ENCODE data around the gene TMCC3. TPM values are rescaled to one million over a fixed set of nuclear protein-coding genes. Genes with fewer than 3 reads are reported as not detected.
"Not testable (repeated sequence)": the region's sequence is repeated elsewhere in the genome, so short reads cannot be mapped to it uniquely, and the experiment has no call there.

The TMCC3 gene
- total RNA-seq, 2 experiments from 2014 or later, result 1.0 to 1.2 TPM

GRCh38 chr12:94599189-94599588, 51.2 kb downstream of the TMCC3 start:
- ChIA-PET CTCF (interaction anchor here (0.6 to 1.4 kb wide), 2 partner anchors 62 to 154 kb away, joined by 3 read pairs; no protein-coding TSS in a partner anchor), POLR2A (no interaction called here)
- H3K9me3 Mint-ChIP-seq, result no peaks in the 10 kb centered on the region
- H3K4me3 Mint-ChIP-seq, result no peak overlapping the region
- no peaks in the 10 kb centered on the region for H3K4me1 Mint-ChIP-seq
- peaks cover 17% of the 10 kb centered on the region for H3K27me3 Mint-ChIP-seq
- no peak for DNase-seq
- no peaks in the 10 kb centered on the region for H3K36me3 Mint-ChIP-seq (ENCODE audit: low read depth)
- H3K27ac Mint-ChIP-seq, result no peak overlapping the region

- Mint-ChIP-seq H3K36me3 (ENCODE audit: low read depth) (no peaks in the 10 kb centered on the region), H3K9me3 (no peaks in the 10 kb centered on the region), H3K27ac (no peak overlapping the region), H3K4me3 (no peak overlapping the region), H3K27me3 (peaks cover 13% of the 10 kb centered on the region), H3K4me1 (no peaks in the 10 kb centered on the region)
- POLR2A ChIA-PET, result no interaction called here
- DNase-seq, result no peak
- CTCF ChIA-PET, result no interaction called here
Measured at GRCh38 chr12:94597268-94597667, 53.1 kb downstream of the TMCC3 start.

GRCh38 chr12:94596596-94596995, 53.8 kb downstream of the TMCC3 start:
- no peaks in the 10 kb centered on the region for H3K4me1 Mint-ChIP-seq
- ChIA-PET CTCF (no interaction called here), POLR2A (no interaction called here)
- no peak overlapping the region for H3K4me3 Mint-ChIP-seq
- no peak for DNase-seq
- H3K27me3 Mint-ChIP-seq, result peaks cover 14% of the 10 kb centered on the region
- no peak overlapping the region for H3K27ac Mint-ChIP-seq
- H3K36me3 Mint-ChIP-seq (ENCODE audit: low read depth), result no peaks in the 10 kb centered on the region
- no peaks in the 10 kb centered on the region for H3K9me3 Mint-ChIP-seq

GRCh38 chr12:94595152-94595551, 55.2 kb downstream of the TMCC3 start:
- ChIA-PET POLR2A (no interaction called here), CTCF (interaction anchor here (0.8 kb wide), 1 partner anchor 9 kb away, joined by 4 read pairs; no protein-coding TSS in a partner anchor)
- no peak for DNase-seq
- Mint-ChIP-seq H3K4me1 (no peaks in the 10 kb centered on the region), H3K4me3 (no peak overlapping the region), H3K36me3 (ENCODE audit: low read depth) (no peaks in the 10 kb centered on the region), H3K27me3 (peaks cover 9% of the 10 kb centered on the region), H3K27ac (no peak overlapping the region), H3K9me3 (no peaks in the 10 kb centered on the region)

GRCh38 chr12:94594443-94594825, 55.9 kb downstream of the TMCC3 start:
- no peaks in the 10 kb centered on the region for H3K36me3 Mint-ChIP-seq (ENCODE audit: low read depth)
- no peak overlapping the region for H3K27ac Mint-ChIP-seq
- ChIA-PET CTCF (no interaction called here), POLR2A (no interaction called here)
- peaks cover 9% of the 10 kb centered on the region for H3K27me3 Mint-ChIP-seq
- DNase-seq, result no peak
- H3K4me1 Mint-ChIP-seq, result no peaks in the 10 kb centered on the region
- H3K9me3 Mint-ChIP-seq, result no peaks in the 10 kb centered on the region
- no peak overlapping the region for H3K4me3 Mint-ChIP-seq

GRCh38 chr12:94593822-94594442, 56.4 kb downstream of the TMCC3 start:
- DNase-seq, result no peak
- no peaks in the 10 kb centered on the region for H3K9me3 Mint-ChIP-seq

GRCh38 chr12:94592723-94593122, 57.6 kb downstream of the TMCC3 start:
- CTCF ChIA-PET, H3K4me1 Mint-ChIP-seq, H3K4me3 Mint-ChIP-seq: not testable (repeated sequence)

More at GRCh38 chr12:94593822-94594442, 56.4 kb downstream of the TMCC3 start:
- ChIA-PET POLR2A (no interaction called here), CTCF (no interaction called here)
- H3K27ac Mint-ChIP-seq, result no peak overlapping the region
- H3K27me3 Mint-ChIP-seq, result peaks cover 9% of the 10 kb centered on the region
- no peaks in the 10 kb centered on the region for H3K36me3 Mint-ChIP-seq (ENCODE audit: low read depth)
- H3K4me3 Mint-ChIP-seq, result no peak overlapping the region
- no peaks in the 10 kb centered on the region for H3K4me1 Mint-ChIP-seq

GRCh38 chr12:94592080-94592479, 58.3 kb downstream of the TMCC3 start:
- ChIA-PET POLR2A (no interaction called here), CTCF (no interaction called here)
- no peaks in the 10 kb centered on the region for H3K36me3 Mint-ChIP-seq (ENCODE audit: low read depth)

More at GRCh38 chr12:94592723-94593122, 57.6 kb downstream of the TMCC3 start:
- H3K9me3 Mint-ChIP-seq; H3K27ac Mint-ChIP-seq; DNase-seq; H3K36me3 Mint-ChIP-seq (ENCODE audit: low read depth); POLR2A ChIA-PET; H3K27me3 Mint-ChIP-seq: not testable (repeated sequence)

GRCh38 chr12:94590428-94590827, 59.9 kb downstream of the TMCC3 start:
- H3K4me3 Mint-ChIP-seq, result no peak overlapping the region
- H3K4me1 Mint-ChIP-seq, result no peaks in the 10 kb centered on the region
- H3K9me3 Mint-ChIP-seq, result no peaks in the 10 kb centered on the region
- H3K27me3 Mint-ChIP-seq, result peaks cover 4% of the 10 kb centered on the region
- no peak overlapping the region for H3K27ac Mint-ChIP-seq
- ChIA-PET POLR2A (no interaction called here), CTCF (no interaction called here)
- no peaks in the 10 kb centered on the region for H3K36me3 Mint-ChIP-seq (ENCODE audit: low read depth)
- DNase-seq, result no peak

More at GRCh38 chr12:94592080-94592479, 58.3 kb downstream of the TMCC3 start:
- no peak overlapping the region for H3K27ac Mint-ChIP-seq
- peaks cover 1% of the 10 kb centered on the region for H3K27me3 Mint-ChIP-seq
- DNase-seq, result no peak
- H3K9me3 Mint-ChIP-seq, result no peaks in the 10 kb centered on the region
- no peak overlapping the region for H3K4me3 Mint-ChIP-seq
- no peaks in the 10 kb centered on the region for H3K4me1 Mint-ChIP-seq

- DNase-seq, result no peak
- ChIA-PET CTCF (interaction anchor here (0.7 kb wide), 1 partner anchor 43 kb away, joined by 3 read pairs; no protein-coding TSS in a partner anchor), POLR2A (no interaction called here)
- Mint-ChIP-seq H3K4me3 (no peak overlapping the region), H3K9me3 (no peaks in the 10 kb centered on the region), H3K36me3 (ENCODE audit: low read depth) (no peaks in the 10 kb centered on the region), H3K27ac (no peak overlapping the region), H3K4me1 (no peaks in the 10 kb centered on the region), H3K27me3 (peaks cover 4% of the 10 kb centered on the region)
Measured at GRCh38 chr12:94589591-94590001, 60.8 kb downstream of the TMCC3 start.

- no peak overlapping the region for H3K4me3 Mint-ChIP-seq
- H3K4me1 Mint-ChIP-seq, result no peaks in the 10 kb centered on the region
- no peak overlapping the region for H3K27ac Mint-ChIP-seq
- no peaks in the 10 kb centered on the region for H3K36me3 Mint-ChIP-seq (ENCODE audit: low read depth)
- no peaks in the 10 kb centered on the region for H3K9me3 Mint-ChIP-seq
- peaks cover 4% of the 10 kb centered on the region for H3K27me3 Mint-ChIP-seq
- ChIA-PET CTCF (interaction anchor here (1.1 kb wide), 1 partner anchor 454 kb away, joined by 4 read pairs; no protein-coding TSS in a partner anchor), POLR2A (no interaction called here)
- no peak for DNase-seq
Measured at GRCh38 chr12:94588346-94588745, 62.0 kb downstream of the TMCC3 start.

GRCh38 chr12:94587266-94588241, 62.8 kb downstream of the TMCC3 start:
- DNase-seq, result no peak
- Mint-ChIP-seq H3K4me3 (no peak overlapping the region), H3K27ac (no peak overlapping the region), H3K27me3 (peaks cover 4% of the 10 kb centered on the region), H3K36me3 (ENCODE audit: low read depth) (no peaks in the 10 kb centered on the region), H3K4me1 (no peaks in the 10 kb centered on the region), H3K9me3 (no peaks in the 10 kb centered on the region)
- ChIA-PET CTCF (interaction anchor here (1.1 kb wide), 1 partner anchor 453 kb away, joined by 4 read pairs; no protein-coding TSS in a partner anchor), POLR2A (no interaction called here)

- Mint-ChIP-seq H3K4me3 (no peak overlapping the region), H3K9me3 (no peaks in the 10 kb centered on the region), H3K27ac (no peak overlapping the region), H3K36me3 (ENCODE audit: low read depth) (no peaks in the 10 kb centered on the region), H3K4me1 (no peaks in the 10 kb centered on the region), H3K27me3 (peaks cover 7% of the 10 kb centered on the region)
- DNase-seq, result no peak
- POLR2A ChIA-PET, result no interaction called here
- CTCF ChIA-PET, result no interaction called here
Measured at GRCh38 chr12:94586589-94587259, 63.6 kb downstream of the TMCC3 start.
